Mucosa of stomach (tissue), 1 donor: ENCODE results near the gene ASCC2.

Experiments
- H3K27me3 ChIP-seq: one replicate; pipeline ENCODE4 v1.7.0; 2013; ENCODE audit warnings: mild to moderate bottlenecking, low read length; ENCODE audit not compliant: control insufficient read depth, insufficient read depth
- H3K36me3 ChIP-seq: one replicate; pipeline ENCODE4 v1.7.0; 2013; ENCODE audit warnings: low read length; ENCODE audit not compliant: control insufficient read depth, insufficient read depth
- H3K4me1 ChIP-seq: one replicate; pipeline ENCODE4 v1.7.0; 2013; ENCODE audit warnings: mild to moderate bottlenecking, low read length; ENCODE audit not compliant: control insufficient read depth, insufficient read depth
- H3K4me3 ChIP-seq: one replicate; pipeline ENCODE4 v1.7.0; 2013; ENCODE audit warnings: low read length
- H3K9ac ChIP-seq: one replicate; pipeline ENCODE4 v1.7.0; 2013; ENCODE audit warnings: mild to moderate bottlenecking, low read length, moderate library complexity
- H3K9me3 ChIP-seq: one replicate; pipeline ENCODE4 v1.7.0; 2013; ENCODE audit warnings: mild to moderate bottlenecking, low read length, moderate library complexity; ENCODE audit not compliant: control insufficient read depth
- donor health status: Pancreatic carcinoma.

Gene ASCC2

GRCh38 chr22:29780220-29780619, 57.9 kb downstream of the ASCC2 start:
- Histone ChIP-seq H3K27me3 (no peaks in the 10 kb centered on the region), H3K4me1 (peaks cover 61% of the 10 kb centered on the region), H3K9me3 (no peaks in the 10 kb centered on the region), H3K9ac (no peak overlapping the region), H3K4me3 (no peak overlapping the region), H3K36me3 (no peaks in the 10 kb centered on the region)

- no peaks in the 10 kb centered on the region for H3K9me3 ChIP-seq
- H3K36me3 ChIP-seq: peaks cover 8% of the 10 kb centered on the region
Observed at GRCh38 chr22:29773233-29773632, 64.8 kb downstream of the ASCC2 start.

GRCh38 chr22:29772170-29772641, 65.9 kb downstream of the ASCC2 start:
- Histone ChIP-seq H3K9me3 (no peaks in the 10 kb centered on the region), H3K4me3 (no peak overlapping the region), H3K9ac (no peak overlapping the region), H3K27me3 (no peaks in the 10 kb centered on the region), H3K4me1 (peaks cover 13% of the 10 kb centered on the region), H3K36me3 (peaks cover 8% of the 10 kb centered on the region)

More at GRCh38 chr22:29773233-29773632, 64.8 kb downstream of the ASCC2 start:
- Histone ChIP-seq H3K27me3 (no peaks in the 10 kb centered on the region), H3K4me3 (no peak overlapping the region), H3K9ac (no peak overlapping the region), H3K4me1 (peaks cover 21% of the 10 kb centered on the region)

GRCh38 chr22:29769723-29770321, 68.3 kb downstream of the ASCC2 start:
- Histone ChIP-seq H3K9ac (no peak overlapping the region), H3K4me3 (no peak overlapping the region), H3K27me3 (no peaks in the 10 kb centered on the region), H3K4me1 (peaks cover 15% of the 10 kb centered on the region), H3K9me3 (no peaks in the 10 kb centered on the region), H3K36me3 (peaks cover 8% of the 10 kb centered on the region)

GRCh38 chr22:29768052-29768693, 69.9 kb downstream of the ASCC2 start:
- no peaks in the 10 kb centered on the region for H3K27me3 ChIP-seq
- H3K36me3 ChIP-seq: peaks cover 8% of the 10 kb centered on the region
- peak overlapping the region; percentile 95 for H3K4me3 ChIP-seq
- H3K9ac ChIP-seq: peak overlapping the region; percentile 96
- H3K4me1 ChIP-seq: peaks cover 11% of the 10 kb centered on the region
- H3K9me3 ChIP-seq: no peaks in the 10 kb centered on the region

GRCh38 chr22:29767171-29768051, 70.7 kb downstream of the ASCC2 start, which contains the start of gene UQCR10:
Gene UQCR10, plus strand, starts transcription at chr22:29767369. Its CDS starts 30 bp downstream, at chr22:29767399.
- H3K9ac ChIP-seq: peak within 1 kb of the TSS; percentile 96

GRCh38 chr22:29766632-29767170, 71.4 kb downstream of the ASCC2 start, which contains the start of gene ZMAT5:
Gene ZMAT5, minus strand, starts transcription at chr22:29767007. Its CDS starts 18,463 bp downstream, at chr22:29748544.
- Histone ChIP-seq H3K9me3 (no peaks in the 10 kb centered on the region), H3K9ac (peak within 1 kb of the TSS; percentile 96), H3K4me3 (peak within 1 kb of the TSS; percentile 95), H3K36me3 (peaks cover 8% of the 10 kb centered on the region), H3K27me3 (no peaks in the 10 kb centered on the region), H3K4me1 (peaks cover 7% of the 10 kb centered on the region)

More at GRCh38 chr22:29767171-29768051, 70.7 kb downstream of the ASCC2 start, which contains the start of gene UQCR10:
- peaks cover 8% of the 10 kb centered on the region for H3K36me3 ChIP-seq
- H3K4me1 ChIP-seq: peaks cover 7% of the 10 kb centered on the region
- peak within 1 kb of the TSS; percentile 95 for H3K4me3 ChIP-seq
- H3K27me3 ChIP-seq: no peaks in the 10 kb centered on the region
- H3K9me3 ChIP-seq: no peaks in the 10 kb centered on the region

- peaks cover 8% of the 10 kb centered on the region for H3K36me3 ChIP-seq
- H3K27me3 ChIP-seq: no peaks in the 10 kb centered on the region
- H3K4me3 ChIP-seq: peak overlapping the region; percentile 65
- H3K4me1 ChIP-seq: peaks cover 7% of the 10 kb centered on the region
- no peaks in the 10 kb centered on the region for H3K9me3 ChIP-seq
- peak overlapping the region; percentile 96 for H3K9ac ChIP-seq
Observed at GRCh38 chr22:29765905-29766631, 72.0 kb downstream of the ASCC2 start.

- Histone ChIP-seq H3K4me1 (peaks cover 7% of the 10 kb centered on the region), H3K4me3 (no peak overlapping the region), H3K9ac (no peak overlapping the region), H3K9me3 (no peaks in the 10 kb centered on the region), H3K27me3 (no peaks in the 10 kb centered on the region), H3K36me3 (no peaks in the 10 kb centered on the region)
Observed at GRCh38 chr22:29762263-29762662, 75.8 kb downstream of the ASCC2 start.

GRCh38 chr22:29758959-29759358, 79.1 kb downstream of the ASCC2 start:
- no peak overlapping the region for H3K9ac ChIP-seq
- no peaks in the 10 kb centered on the region for H3K9me3 ChIP-seq
- H3K4me1 ChIP-seq: no peaks in the 10 kb centered on the region
- H3K4me3 ChIP-seq: no peak overlapping the region
- no peaks in the 10 kb centered on the region for H3K36me3 ChIP-seq
- H3K27me3 ChIP-seq: no peaks in the 10 kb centered on the region

GRCh38 chr22:29758068-29758622, 79.9 kb downstream of the ASCC2 start:
- no peaks in the 10 kb centered on the region for H3K4me1 ChIP-seq
- H3K9ac ChIP-seq: no peak overlapping the region
- H3K4me3 ChIP-seq: no peak overlapping the region
- H3K27me3 ChIP-seq: no peaks in the 10 kb centered on the region
- no peaks in the 10 kb centered on the region for H3K36me3 ChIP-seq
- H3K9me3 ChIP-seq: no peaks in the 10 kb centered on the region
